Panc1 (cell line): ENCODE measurements around the gene FZD4.

ENCODE experiments used
- CTCF ChIP-seq: fragments of 450-650 bp; IDR thresholded peaks from 2 replicates; pipeline ENCODE4 v1.5.1; 2017; ENCODE audit warnings: mild to moderate bottlenecking
- POLR2AphosphoS5 ChIP-seq: IDR thresholded peaks from 2 replicates; pipeline ENCODE4 v1.6.1; 2012; ENCODE audit warnings: mild to moderate bottlenecking, low read depth, low read length, moderate library complexity
- SIN3A ChIP-seq: IDR thresholded peaks from 2 replicates; pipeline ENCODE4 v1.6.1; 2012; ENCODE audit warnings: low read depth, mild to moderate bottlenecking, low read length, moderate library complexity, borderline replicate concordance; ENCODE audit not compliant: insufficient read depth

- no peak for TF ChIP-seq CTCF
- no peak for TF ChIP-seq SIN3A
- TF ChIP-seq POLR2AphosphoS5: no peak
Measured at GRCh38 chr11:86983021-86983488, 27.9 kb upstream of the FZD4 start.
